ENCODE measurements around the gene NOC2L. TPM values are rescaled to one million over a fixed set of nuclear protein-coding genes. Genes with fewer than 3 reads are reported as not detected.
"Not testable (repeated sequence)": the region's sequence is repeated elsewhere in the genome, so short reads cannot be mapped to it uniquely, and the experiment has no call there.

NOC2L gene
- total RNA-seq, 1 donor from 2014 or later = 73.9 TPM

DNA sequence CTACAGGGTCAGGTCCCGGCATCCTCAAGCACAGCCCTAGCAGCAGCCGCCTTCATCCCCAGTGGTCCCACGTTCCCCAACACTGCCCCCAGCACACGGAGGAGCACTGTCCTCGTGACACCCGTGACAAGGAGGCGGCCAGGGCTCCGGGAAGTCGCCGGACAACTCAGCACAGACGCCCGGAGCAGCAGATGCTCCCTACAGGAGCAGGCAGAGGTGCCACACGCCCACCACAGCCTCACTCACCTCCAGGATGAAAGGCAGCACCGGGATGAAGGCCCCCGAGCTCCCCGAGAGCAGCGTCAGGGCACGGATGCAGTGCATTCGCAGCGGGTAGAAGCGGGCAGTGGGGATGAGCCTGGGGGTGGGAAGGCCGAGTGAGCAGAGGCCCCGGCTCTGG lies 8.2 kb downstream of the NOC2L start:
- H3K4me3 ChIP-seq (ENCODE audit: low read depth, low read length) = no peak overlapping the region
- TF ChIP-seq, protein P1, sequence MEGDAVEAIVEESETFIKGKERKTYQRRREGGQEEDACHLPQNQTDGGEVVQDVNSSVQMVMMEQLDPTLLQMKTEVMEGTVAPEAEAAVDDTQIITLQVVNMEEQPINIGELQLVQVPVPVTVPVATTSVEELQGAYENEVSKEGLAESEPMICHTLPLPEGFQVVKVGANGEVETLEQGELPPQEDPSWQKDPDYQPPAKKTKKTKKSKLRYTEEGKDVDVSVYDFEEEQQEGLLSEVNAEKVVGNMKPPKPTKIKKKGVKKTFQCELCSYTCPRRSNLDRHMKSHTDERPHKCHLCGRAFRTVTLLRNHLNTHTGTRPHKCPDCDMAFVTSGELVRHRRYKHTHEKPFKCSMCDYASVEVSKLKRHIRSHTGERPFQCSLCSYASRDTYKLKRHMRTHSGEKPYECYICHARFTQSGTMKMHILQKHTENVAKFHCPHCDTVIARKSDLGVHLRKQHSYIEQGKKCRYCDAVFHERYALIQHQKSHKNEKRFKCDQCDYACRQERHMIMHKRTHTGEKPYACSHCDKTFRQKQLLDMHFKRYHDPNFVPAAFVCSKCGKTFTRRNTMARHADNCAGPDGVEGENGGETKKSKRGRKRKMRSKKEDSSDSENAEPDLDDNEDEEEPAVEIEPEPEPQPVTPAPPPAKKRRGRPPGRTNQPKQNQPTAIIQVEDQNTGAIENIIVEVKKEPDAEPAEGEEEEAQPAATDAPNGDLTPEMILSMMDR (conservative IDR thresholded peaks at IDR 0.05; ENCODE audit: low read depth, low read length) = no peak
- DNase-seq (ENCODE audit: low read depth) = no peak

DNA sequence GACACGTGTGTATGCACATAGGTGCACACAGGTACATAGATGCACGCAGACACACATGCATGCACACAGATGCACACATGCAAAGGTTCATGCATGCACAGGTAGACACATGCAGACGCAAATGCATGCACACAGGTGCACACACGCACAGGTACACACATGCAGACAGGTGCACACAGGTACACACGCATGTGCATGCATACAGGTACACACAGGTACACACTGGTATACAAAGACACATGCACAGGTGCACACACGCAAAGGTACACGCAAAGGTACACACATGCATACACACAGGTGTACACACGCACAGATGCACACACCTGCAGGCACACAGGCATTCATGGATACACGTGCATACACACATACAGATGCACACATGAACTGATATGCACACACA lies 8.8 kb downstream of the NOC2L start:
- DNase-seq (ENCODE audit: low read depth) = no peak
- no peak overlapping the region for H3K4me3 ChIP-seq (ENCODE audit: low read depth, low read length)
- TF ChIP-seq, protein P1 (conservative IDR thresholded peaks at IDR 0.05; ENCODE audit: low read depth, low read length) = no peak

DNA sequence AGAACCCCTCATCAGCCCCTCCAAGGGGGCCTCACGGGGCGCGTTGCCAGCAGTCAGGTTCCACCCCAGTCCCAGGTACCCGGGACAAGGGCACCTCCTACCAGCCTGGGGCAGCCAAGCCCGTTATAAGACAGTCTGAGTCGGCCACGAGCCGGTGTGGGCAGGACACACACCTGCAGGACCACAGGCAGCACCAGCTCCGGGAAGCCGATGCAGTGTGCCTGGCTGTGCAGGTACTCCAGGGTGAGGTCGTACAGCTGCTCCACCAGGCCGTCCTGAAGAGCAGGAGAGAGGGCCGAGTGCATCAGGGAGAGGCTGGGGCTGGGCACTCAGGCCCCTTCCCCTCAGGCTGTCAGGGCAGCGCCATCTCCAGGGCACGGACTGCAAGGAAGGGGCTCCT lies 11.1 kb downstream of the NOC2L start:
- TF ChIP-seq, protein P1 (conservative IDR thresholded peaks at IDR 0.05; ENCODE audit: low read depth, low read length) = no peak
- H3K4me3 ChIP-seq (ENCODE audit: low read depth, low read length) = no peak overlapping the region
- DNase-seq (ENCODE audit: low read depth) = no peak

DNA sequence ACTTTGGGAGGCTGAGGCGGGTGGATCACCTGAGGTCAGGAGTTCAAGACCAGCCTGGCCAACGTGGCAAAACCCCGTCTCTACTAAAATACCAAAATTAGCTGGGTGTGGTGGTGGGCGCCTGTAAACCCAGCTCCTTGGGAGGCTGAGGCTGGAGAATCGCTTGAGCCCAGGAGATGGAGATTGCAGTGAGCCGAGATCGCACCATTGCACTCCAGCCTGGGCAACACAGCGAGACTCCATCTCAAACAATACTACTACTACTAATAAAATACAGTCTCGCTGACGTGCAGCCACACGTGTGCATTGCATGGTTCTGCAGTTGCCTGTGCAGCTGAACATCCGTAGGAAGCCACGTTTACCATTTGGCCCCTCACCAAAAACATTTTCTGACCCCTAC lies 12.2 kb downstream of the NOC2L start:
- DNase-seq (ENCODE audit: low read depth); H3K4me3 ChIP-seq (ENCODE audit: low read depth, low read length): not testable (repeated sequence)

DNA sequence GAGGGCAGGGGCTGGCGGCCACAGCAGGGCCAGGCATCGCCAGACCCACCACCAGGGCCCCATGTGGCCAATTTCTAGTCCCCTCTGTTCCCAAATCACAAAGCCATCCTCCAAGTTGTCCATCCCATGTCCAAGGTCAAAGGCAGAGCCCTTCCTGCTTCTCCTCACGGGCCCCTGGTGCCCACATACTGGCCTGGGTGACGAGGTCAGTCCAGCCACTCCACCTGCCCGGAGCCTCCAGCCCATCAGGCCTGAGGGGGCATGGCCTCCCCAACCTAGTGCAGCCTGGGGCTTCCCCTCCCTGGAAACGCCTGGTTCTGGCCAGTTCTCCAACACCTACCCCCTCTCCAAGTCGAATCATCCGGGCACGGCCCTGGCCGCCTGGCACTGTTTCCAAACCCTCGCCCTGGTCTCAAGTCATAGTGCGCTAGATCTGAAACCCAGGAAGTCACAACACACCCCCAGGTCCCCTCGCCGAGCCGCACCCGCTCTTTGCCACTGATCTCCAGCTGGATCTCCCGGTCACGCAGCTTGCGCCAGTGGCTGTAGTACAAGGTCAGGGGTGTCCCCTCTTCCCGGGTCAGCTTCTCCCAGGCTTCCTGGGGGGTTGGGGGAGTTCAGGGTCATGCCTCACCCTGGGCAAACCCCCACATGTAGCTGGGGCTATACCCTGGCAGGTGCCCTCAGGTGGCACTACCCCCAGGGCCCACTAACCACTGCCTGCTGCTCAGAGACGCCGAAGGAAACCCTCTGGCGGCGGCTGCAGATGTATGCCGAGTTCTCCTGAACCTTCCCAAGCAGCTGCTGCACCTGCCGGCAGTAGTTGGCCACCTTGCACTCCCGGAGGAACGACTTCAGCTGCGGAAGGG lies 13.1 kb downstream of the NOC2L start:
- TF ChIP-seq, protein P1 (conservative IDR thresholded peaks at IDR 0.05; ENCODE audit: low read depth, low read length) = no peak
- H3K4me3 ChIP-seq (ENCODE audit: low read depth, low read length) = no peak overlapping the region
- no peak for DNase-seq (ENCODE audit: low read depth)

DNA sequence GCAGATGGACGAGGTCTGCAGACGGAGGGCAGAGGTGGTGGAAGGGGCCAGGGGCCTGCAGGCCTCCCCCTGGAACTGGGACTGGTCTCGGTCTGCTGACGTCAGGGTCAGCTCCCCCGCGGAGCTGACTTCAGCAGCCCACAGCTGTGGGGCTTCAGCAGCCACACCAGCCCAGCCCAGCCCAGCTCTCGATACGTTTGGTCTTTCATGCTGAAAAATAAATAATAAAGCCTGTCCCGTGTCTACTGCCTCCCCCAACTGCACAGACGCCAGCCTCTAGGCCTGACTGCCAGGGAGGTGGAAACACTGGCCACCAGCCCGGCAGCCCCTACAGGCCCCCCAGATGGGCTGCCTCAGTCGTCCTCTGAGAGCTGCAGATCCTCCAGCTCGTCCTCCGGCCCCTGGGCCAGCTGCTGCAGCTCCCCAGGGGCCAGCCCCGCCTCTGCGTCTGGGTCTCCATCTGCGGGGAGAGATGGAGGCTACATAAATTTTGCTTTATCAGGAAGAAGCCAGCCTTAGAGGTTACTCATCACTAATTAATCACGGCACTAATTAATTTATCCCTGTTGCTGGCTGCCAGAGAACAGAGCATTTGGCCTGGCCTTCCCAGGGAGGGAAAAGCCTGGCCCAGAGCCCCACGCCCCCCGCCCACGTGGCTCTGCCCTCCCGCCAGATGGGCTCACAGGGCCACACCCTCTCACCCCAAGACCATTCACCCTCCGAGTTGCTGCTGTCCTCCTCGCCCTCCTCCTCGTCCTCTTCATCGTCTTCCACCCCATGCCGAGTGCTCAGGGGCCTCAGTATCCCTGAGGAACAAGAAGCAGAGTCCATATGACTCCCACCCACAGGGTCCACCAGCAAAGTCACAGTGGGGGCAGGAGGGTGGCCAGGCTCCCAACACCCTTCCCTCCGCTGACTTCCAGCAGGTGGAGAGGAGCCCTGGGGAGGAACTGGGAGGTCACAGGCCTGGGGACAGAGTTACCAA lies 14.4 kb downstream of the NOC2L start:
- TF ChIP-seq, protein P1 (conservative IDR thresholded peaks at IDR 0.05; ENCODE audit: low read depth, low read length) = no peak
- no peak overlapping the region for H3K4me3 ChIP-seq (ENCODE audit: low read depth, low read length)
- no peak for DNase-seq (ENCODE audit: low read depth)

Measured in epithelial cell of proximal tubule (primary cell).